ENCODE data around the gene YLPM1.
A peak's percentile ranks its signal among the peaks of the same experiment; 100 is the strongest.

YLPM1 gene

DNA sequence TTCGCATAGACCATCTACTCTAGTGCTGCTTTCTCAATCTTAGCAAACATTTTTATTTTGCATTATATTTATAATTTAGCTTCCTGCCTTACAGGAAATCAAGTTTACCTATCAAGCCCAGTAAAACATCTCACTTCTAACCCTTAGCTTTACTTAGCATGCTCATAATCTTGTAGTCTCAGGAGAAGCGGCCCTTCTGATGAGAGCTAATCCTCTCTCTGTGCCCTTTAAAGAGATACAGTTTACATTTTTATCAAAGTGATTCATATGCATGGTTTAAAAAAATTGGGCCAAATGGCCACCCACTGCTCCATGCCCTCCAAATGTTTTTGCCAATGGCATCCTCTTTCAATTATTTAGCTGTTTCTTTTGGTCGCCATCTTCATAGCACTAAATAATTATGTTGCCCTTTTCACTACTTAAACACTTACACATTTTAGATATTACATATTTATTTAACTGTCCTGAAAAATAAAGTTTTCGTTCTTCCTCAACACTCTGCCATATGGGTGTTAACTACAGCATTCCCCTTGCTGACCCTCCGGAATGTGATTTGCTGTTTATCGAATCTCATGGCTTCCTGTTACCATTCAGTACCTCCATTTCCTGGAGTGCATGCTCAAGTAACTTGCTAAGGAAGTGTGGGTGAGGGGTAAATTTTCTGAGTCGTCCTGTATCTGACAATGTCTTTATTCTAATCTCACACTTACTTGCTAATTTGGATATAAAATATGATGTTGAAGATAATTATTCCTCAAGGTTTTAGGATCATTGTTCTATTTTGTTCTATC lies 29.3 kb downstream of the YLPM1 start:
- DNase-seq, result no peak

DNA sequence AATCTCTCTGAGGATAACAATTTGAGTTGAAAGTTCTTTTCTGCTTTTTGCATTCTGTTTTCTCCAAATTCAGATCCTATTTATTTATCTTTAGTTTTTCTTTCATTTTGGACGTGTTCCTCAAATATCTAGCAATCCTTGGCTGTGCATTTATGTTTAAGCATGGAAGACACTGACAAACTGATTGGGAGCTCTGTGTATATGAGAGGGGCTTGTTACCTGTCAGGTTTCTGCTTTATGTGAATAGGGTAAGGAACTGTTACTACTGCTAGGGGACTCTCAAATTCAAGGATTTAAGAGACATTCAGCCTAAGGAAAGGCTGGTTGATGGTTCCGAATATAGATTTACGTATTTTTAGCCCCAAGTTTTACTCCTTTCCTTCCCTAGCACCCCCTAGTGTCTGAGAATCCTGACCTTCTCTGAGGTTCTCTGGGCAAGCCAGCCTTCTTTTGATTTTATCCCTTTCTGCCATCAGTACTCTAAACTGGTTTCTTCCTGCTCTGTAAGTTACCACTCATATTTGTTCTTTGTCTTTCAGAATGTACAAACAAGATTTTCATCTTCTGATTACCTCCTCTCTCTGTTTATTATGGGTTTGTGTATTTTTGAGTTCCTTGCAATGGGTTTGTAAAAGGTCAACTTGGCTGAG lies 30.5 kb downstream of the YLPM1 start:
- no peak for DNase-seq

DNA sequence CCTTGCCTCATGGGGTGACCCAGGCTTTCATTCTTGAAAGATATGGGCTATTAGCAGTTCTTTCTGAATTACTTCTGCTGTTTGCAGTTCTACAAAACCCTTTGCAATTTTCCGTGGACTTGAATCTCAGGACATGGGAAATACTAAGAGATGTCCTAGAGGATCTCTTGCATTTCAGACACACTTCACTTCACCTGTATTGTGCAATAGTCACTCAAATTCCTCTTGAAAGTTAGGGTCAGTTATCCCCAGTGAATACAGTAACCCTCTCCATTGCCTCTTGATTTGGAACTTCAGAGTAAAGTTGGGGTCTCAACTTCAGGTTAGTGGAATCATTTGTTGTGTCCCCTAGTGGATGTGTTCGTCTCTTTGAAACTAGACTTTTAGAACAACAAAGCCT lies 31.8 kb downstream of the YLPM1 start:
- no peak for DNase-seq

DNA sequence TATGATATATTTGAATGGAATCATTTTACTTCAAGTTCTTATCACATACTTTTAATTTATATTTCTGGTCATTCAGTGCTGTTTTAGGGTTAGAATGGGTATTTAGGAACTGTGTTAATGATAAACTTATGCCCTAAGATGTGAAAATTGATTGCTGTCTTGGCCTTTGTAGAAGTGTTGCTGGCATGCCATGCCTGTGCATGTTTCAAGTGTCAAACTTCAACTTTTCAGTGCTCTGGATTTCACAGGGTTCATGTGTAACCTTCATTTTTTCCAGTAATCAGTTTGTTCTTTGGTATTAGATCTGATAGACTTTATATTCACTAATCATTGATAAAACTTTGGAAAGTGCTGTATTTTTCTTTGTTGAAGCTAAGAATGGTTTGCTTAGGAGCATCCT lies 36.6 kb downstream of the YLPM1 start:
- DNase-seq, result no peak

DNA sequence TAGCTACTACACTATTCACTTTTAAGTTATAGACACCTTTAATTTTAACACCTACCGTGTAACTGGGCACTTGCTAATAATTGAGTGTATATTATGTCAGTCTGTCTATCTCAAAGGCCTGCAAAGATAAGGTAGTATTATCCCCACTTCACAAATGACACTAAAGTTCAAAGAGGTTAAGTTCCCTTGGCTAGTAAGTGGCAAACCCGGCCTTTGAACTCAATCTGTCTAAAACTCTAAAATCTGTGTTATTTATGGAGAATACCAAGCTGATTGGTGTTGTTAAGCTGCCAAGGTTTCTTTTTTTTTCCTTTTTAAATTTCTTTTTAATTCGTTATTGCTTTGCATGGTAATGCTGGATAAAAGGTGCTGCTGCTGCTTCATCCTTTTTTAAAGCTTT lies 37.7 kb downstream of the YLPM1 start:
- DNase-seq, result no peak

DNA sequence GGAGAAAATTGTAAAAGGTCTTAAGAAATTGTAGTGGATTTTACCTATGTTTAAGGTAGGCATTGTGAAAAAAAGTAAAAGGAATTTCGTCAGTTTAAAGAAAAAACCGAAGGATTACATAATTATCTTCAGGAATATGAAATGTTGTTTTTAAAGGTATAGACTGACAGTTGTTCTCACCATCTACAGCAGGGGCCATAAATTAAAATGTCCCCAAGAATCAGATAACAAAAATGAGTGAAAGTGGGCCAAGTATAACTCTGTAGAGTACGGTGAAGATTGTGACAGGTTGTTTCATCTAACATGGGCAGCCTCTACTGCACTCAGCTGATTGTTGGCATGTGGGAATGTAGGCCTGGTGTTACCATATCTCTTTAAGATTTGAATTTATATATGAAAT lies 38.3 kb downstream of the YLPM1 start:
- DNase-seq, result no peak

DNA sequence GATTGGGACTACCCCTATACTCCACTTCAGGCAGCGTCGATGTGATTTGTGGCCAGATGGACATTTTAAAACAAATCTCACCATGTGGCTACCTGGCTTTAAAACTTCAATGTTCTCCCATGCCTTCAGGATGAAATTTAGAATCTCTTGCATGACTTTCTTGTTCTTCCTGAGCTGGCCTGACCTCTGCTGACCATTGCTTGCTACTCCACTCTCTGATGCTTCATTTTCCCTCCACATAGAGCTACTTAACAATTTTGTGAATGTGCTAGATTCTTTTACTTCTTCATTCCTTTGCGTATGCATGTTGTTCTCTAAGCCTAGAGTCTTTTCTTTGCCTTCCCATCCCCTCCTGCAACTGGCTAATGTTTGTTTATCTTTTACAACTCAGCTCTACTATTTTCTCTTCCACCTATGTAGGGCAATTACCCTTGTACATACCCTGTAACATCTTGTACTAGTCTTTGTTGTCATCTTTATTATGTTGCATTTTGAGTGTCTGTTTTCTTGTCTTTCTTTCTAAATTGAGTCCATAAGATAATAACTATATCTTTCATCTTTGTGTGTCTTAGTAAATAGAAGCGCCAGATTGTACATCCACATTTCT lies 41.2 kb downstream of the YLPM1 start:
- DNase-seq, result peak; percentile 41 to 77

DNA sequence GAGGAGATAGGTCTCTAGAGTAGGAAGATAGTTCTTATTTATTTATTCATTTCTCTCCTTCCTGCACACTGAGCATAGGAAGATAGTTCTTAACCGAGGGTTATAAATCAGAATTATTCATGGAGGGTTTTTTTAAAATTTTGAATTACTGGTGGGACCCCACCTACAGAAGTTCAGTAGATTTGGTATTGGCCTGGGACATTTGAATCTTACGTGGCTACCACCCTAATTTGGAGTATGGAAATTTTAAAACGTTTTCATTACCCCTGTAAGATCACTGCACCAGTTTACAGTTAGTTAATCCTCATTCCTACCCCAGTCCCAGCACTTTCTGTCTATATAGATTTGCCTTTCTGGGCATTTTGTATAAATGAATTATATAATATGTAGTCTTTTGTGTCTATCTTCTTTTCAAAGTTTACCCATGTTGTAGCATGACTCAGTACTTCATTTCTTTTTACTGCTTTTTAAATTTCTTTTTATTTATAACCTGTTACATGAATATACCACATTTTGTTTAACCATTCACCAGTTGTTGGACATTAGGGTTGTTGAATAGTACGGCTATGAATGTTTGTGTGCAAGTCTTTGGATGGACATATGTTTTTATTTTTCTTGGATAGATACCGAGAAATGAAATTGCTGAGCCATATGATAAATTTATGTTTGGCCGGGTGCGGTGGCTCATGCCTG lies 44.9 kb downstream of the YLPM1 start:
- DNase-seq, result no peak

DNA sequence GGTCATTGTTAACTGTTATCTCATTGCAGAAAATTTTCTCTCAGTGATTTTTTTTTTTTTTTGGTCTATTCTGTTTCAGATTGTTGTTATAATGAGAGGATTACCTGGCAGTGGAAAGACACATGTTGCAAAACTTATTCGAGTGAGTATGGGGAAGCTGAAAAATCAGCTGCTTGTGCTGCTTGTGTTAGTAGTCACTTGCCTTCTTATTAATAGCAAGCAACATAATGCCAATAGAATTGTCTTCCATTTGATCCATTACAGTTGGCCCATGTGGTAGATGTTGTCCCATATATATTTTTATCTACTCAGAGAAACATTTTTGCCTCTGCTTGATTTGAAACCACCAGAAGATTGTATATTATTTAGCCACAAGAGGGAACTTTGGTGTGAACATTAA lies 53.0 kb downstream of the YLPM1 start:
- no peak for DNase-seq

DNA sequence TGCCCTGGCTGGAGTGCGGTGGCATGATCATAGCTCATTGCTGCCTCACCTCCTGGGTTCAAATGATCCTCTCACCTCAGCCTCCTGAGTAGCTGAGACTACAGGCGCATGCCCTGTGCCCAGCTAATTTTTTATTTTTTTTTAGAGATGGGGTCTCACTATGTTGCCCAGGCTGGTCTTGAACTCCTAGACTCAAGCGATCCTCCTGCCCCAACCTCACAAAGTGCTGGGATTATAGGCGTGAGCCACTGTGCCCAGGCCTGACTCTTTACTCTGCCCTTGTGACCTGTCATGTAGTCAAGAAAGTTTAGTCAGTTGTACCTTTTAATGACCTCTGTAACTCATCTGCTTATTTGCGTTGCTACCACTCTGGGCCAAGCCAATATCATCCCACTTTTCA lies 57.2 kb downstream of the YLPM1 start:
- no peak for DNase-seq

DNA sequence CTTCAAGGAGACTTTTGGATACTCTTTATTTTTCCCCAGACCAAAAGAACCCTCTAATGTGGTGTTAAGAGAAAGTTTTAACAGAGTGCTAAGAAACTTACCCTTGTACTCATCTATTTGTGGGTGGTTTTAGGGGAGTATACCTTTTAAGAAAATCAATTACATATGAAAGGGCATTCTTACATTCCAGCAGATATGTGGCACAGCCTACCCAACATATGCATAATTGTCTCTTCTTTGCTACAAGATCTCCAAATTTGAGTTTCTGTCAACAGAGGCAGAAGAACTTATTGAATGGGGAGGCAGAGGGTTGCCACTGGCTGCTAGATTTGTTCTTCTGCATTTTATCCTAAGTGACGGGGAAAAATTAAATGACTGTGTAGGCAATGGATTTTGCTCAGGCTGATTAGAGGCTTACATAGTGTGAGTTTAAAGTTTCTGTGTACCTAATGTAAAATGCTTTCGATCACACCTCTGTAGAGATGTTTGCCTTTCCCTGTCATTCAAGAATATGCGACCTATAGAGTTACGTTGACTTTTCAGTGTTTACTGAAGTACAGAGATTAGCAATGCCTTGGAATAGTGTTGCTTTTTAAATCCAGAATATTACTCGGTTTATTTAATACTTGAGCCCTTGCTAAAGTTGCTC lies 58.3 kb downstream of the YLPM1 start:
- no peak for DNase-seq

DNA sequence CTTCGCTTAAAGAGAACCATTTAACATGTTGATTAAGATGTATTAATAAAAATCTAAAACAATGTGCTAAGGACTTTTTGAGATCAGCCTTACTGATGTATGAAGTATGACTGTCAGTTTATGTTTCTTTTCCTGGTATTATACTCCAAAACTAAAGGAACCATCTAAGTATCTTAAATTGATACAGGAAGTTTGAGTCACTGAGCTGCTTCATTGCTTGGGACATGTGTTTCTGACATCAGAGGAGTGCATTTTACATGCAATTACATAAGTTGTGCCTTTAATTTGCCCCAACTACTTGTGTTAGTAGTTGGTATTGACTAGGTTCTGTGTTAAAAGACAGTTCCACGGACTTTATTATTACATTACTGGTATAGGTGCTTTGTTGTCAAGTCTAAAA lies 61.9 kb downstream of the YLPM1 start:
- DNase-seq, result no peak

DNA sequence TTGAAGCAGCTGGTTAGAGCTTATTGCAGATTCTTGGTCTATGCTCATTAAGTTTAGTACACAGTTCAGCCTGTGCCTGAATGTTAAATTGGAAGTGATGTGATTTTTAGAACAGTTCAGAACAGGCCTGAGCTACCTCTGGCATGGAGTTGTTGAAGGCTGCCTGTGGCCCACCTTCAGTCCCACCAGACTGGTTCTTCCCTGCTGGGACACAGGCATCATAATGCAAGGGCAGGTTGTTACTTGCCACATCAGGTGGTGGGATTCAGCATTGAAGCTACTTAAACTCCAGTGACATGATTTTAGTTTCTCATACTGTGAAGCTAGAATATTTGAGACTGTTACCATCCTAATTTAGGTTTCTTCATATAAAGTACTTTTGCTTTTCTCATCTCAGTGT lies 63.5 kb downstream of the YLPM1 start:
- DNase-seq, result no peak

DNA sequence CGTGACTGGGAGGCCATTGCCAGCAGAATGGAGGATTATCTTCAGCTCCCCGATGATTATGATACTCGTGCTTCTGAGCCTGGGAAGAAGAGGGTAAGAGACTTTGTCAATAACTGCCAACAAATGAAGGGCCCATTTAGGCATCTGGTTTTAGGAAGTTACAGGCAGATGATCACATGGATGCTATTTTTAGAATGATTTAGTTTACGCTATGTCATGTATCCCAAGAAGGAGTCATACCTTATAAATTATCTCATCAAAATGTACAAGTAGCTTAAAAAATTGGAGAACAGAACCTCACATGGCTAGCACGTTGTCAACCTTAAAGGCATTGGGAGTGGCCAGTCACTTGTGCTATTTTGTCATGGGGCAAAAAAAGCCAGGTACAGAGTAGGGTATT lies 66.1 kb downstream of the YLPM1 start:
- no peak for DNase-seq

DNA sequence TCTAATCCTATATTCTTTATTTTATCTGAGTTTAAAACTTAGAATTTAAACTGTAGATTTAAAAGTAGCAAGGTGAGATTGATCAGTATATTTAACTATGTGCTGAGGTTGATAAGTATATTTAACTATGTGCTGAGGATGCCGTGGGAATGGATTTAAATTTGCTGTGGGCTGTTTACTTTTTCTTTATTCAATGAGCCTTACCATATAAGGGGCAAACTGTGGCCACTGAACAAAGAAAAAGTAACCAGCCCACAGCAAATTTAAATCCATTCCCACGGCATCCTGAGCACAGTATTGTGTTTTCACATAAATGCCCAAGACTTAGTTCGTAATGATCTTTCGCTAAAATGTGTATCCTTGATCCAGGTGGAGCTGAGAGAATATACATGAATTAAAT lies 69.7 kb downstream of the YLPM1 start:
- DNase-seq, result no peak

DNA sequence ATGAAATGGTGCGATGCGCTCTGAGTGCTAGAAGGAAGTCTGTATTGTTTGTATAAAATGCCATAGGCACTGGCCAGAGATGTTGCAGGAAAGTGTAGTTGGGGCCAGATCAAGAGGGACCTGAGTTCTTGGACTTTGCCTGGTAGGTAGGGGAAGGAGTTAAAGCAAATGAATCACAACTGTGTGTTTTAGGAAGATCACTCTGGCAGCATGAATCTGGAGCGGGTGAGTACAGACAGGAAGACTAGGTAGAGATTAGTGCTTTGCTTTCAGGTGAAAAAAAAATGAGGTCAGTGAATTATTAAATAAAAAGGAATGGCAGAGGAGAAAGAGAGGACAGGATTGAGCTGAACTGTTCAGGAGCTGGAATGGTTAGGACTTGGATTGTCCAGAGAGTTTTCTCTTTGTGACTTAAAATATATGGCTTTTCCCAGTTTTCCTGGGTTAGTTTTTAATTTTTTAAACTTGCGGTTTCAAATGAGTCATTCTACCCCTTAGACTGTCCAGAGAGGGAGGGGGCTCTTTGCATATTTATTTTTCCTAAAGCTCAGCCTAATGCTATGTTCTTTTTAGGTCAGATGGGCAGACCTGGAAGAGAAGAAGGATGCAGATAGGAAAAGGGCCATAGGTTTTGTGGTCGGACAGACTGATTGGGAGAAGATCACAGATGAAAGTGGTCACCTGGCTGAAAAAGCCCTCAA lies 71.7 kb downstream of the YLPM1 start:
- DNase-seq, result no peak

DNA sequence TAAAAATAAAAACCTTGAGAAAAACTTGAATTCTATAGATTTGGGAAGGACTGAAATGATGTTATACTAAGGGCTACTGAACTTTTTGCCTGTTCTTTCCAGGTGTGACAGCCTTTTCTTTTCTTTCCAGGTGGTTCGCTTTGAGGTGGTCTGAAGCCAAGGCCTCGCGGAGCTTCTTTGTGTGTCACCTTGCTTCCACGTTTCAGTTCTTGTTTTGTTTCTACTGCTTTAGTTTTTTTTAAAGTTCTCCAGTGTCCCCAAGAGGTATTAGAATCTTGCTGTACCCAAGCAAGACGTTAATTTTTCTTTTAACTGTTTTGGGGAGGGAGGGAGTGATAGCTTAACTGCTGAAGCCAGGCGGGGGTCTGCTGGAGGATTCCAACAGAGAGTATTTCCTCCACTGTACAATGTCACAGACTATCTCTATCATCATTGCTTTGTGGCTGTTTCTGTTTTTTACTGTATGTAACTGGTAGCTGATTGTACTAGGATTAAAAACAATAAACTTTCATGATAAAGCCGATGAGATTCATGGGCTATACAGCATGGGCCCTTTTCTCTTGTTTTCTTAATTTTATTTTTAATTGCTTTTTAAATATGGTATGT lies 72.6 kb downstream of the YLPM1 start:
- DNase-seq, result no peak

DNA sequence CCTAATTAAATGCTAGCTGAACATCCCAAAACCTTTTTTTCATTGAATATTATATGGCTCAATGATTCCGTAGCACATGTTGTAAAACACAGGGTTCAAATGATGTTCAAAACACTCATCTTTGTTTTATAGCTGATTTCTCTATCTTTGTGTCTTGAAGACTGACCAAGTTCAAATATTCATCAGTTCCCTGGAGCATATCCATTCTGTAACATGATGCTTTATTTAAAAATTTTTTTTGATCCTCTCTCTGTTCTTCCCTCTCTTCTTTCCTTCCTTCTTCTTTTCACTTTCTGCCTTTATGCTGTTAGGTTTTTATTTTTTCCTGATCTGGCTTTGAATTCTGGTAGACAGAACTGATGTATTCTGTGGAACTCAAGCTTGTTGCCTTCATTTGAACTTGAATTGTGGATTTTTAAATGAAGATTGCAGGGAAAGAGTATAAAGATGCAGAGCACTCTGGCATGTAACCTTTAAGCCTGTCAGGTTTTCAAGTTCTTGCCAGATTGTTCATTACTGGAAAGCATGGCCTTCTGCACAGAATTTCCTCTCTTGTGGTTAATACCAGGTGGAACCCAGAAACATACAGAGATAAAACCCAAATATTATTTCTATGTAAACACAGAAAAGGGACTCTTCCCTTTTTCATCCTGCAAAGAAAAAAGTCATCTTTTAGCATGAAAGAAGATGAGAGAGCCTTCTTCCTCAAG lies 73.3 kb downstream of the YLPM1 start:
- no peak for DNase-seq

DNA sequence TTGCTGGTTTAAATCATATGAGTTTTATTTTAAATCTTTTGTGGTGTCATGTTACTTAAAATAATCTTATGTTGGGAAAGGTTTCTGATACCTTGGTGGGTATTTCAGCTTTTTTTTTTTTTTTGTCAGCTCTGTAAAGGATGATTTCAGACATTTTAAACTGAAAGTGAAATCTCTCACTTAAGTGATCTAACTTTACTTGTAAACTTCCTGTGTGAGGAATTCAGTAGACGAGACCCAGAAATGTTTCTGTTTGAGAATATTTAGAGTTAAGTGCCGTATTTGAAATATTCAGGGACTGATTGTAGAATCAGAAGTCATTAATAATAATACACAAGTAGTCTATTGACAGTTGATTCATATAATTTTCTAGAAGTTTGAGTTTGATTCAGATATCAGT lies 75.0 kb downstream of the YLPM1 start:
- DNase-seq, result no peak

DNA sequence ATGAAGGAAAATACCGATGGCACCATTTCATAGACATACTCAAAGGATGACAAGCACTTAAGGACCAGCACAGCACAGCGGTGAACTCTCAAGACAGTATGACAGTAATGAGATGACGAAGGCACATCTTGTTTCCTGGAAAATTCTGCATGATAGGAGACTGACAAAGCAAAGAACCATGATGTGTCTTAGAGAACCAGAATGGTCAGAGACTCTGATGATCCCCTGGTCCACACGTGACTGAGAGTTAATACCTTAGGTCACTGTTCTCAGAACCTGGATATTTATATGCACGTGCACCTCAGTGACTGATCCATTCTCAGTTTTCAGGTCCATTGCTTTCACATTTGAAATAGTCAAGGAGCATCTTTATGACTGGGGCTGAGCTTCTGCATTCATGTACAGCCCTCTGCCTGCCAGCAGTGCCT lies 77.5 kb downstream of the YLPM1 start:
- DNase-seq, result no peak
